HG03280 (cell line): ENCODE data around the gene HSF2BP.
"Not testable (repeated sequence)": the region's sequence is repeated elsewhere in the genome, so short reads cannot be mapped to it uniquely, and the experiment has no call there.

ENCODE experiments used
- ATAC-seq: cut with Tn5 transposase; IDR thresholded peaks from one replicate; pipeline ENCODE4 v1.9.1; 2021; ENCODE audit warnings: mild to moderate bottlenecking, moderate library complexity; ENCODE audit not compliant: unreplicated experiment

HSF2BP gene

DNA sequence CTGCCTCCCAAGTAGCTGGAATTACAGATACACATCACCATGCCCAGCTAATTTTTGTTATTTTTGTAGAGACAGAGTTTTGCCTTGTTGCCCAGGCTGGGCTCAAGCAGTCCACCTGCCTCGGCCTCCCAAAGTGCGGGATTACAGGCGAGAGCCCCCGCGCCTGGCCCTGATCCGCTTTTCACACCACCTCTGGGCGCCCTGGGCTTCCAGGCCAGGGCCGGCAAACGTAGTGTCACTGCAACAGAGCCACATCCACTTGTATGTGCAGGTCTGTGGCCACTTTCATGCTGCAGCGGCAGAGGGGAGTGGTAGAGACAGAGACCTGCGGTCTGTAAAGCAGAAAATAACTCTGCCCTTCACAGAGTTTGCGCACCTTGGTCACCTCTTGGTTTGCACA, 29.6 kb upstream of the HSF2BP start:
- no peak for ATAC-seq

DNA sequence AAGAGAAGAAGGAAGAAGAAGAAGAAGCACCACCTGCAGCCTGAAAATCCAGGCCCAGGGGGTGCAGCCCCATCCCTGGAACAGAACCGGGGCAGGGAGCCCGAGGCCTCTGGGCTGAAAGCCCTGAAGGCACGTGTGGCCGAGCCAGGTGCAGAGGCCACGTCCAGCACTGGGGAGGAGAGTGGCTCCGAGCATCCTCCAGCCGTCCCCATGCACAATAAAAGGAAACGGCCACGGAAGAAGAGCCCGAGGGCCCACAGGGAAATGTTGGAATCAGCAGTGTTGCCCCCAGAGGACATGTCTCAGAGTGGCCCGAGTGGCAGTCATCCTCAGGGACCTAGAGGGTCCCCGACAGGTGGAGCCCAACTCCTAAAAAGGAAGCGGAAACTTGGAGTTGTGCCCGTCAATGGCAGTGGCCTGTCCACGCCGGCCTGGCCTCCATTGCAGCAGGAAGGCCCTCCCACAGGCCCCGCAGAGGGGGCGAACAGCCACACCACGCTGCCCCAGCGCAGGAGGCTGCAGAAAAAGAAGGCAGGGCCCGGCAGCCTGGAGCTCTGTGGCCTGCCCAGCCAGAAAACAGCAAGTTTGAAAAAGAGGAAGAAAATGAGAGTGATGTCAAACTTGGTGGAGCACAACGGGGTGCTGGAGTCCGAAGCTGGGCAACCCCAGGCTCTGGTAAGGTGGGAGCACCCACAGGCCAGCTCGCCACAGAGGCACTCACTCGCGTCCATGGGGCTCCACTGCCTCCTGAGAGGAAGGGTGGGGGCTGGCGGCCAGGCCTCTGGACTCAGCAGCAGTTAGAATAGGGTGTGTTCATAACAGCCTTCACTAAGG, 28.5 kb upstream of the HSF2BP start:
- no peak for ATAC-seq

DNA sequence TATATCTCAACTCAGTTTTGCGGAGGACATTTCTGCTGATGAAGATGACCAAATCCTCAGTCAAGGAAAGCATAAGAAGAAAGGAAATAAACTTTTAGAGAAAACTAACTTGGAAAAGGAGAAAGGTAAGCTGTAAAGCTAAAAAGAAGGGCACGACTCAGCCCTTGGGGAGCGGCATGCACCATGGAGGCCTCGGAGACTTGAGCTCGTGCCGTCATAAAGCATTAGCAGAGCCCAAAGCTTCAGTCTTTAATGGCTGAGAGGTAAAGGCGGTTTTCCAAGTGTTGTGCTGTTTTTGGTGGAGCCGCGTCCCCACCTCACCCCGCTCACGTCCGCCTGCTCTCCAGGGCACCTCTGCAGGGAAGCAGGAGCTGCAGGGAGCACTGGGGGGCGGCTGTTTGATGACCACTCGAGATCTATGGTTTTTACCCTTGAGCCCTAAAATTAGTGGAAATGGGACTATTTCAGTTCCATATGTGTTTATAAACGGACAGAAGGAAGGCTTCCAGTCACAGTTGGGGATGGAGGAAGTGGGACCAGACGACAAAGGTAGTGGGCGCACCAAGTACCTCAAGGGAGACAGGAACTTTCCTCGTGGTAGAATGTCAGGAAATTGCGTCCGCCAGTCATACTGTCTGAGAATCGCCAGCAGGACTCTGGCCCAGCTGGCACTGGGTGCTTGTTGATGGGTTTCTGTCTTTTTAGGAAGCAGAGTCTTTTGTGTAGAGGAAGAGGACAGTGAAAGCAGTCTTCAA, 27.7 kb upstream of the HSF2BP start:
- no peak for ATAC-seq

DNA sequence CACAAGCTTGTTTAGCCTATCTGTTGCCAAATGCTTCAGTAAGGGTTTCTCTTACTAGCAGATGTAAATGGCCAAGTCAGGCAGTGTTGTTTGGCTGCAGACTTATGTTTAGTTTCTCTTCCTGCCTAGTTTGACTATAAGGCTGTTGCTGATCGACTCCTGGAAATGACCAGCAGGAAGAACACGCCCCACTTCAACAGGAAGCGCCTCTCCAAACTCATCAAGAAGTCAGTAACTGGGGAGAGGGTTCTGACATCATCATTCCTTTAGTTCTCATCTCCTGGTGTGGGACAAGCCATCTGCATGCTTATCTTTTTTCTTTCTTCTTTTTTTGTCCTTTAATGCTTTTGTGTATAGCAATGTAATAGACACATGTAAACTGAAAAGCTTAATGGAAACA, 25.1 kb upstream of the HSF2BP start:
- ATAC-seq: no peak

DNA sequence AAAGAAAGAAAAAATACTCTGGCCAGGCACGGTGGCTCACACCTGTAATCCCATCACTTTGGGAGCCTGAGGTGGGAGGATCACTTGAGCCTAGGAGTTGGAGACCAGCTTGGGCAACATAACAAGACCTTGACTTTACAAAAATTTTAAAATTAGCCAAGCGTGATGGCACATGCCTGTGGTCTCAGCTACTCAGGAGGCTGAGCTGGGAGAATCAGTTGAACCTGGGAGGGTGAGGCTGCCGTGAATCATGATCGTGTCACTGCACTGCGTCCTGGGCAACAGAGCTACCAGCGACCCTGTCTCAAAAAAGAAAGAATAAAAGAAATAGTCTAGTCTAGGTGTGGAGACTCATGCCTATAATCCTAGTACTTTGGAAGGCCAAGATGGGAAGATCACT, 22.4 kb upstream of the HSF2BP start:
- no peak for ATAC-seq

DNA sequence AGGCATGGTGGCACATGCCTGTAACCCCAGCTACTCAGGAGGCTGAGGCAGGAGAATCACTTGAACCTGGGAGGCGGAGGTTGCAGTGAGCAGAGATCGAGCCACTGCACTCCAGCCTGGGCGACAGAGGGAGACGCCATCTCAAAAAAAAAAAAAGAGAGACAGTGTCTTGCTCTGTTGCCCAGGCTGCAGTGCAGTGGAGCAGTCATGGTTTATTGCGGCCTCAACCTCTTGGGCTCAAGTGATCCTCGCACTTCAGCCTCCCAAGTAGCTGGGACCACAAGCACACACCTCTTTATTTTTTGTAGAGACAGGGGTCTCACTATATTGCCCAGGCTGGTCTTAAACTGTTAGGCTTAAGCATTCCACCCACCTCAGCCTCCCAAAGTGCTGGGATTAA, 21.1 kb upstream of the HSF2BP start:
- not testable (repeated sequence) for ATAC-seq

DNA sequence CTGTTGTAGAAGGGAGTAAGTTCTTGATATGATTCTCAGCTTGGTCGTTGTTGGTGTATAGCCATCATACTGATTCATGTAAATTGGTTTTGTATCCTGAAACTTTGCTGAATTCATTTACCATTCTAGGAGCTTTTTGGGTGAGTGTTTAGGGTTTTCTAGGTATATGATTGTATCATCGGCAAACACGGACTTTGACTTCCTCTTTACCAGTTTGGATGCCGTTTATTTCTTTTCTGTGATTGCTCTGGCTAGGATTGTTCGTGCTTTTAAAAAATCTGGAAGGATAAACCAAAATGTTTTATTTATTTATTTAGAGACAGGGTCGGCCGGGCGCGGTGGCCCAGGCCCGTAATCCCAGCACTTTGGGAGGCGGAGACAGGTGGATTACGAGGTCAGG, 20.7 kb upstream of the HSF2BP start:
- ATAC-seq: no peak

DNA sequence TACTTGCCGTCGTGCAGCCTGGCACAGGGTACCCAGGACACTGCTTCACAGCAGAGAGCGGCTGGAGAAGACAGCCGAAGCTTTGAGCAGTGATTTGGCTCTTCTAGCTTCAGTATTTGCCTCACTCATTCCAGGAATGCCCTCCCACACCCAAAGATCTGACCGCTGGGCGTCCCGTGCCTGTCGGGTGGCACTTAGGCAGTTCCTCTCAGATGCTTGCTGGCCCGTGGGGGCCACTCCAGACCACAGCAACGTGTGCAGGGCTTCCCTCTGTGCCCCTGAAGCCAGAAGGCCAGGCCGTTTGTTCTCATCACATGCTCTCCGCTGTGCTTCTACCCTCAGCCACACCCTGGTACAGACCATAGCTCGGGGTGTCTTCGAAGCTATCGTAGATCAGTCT, 17.1 kb upstream of the HSF2BP start:
- no peak for ATAC-seq

DNA sequence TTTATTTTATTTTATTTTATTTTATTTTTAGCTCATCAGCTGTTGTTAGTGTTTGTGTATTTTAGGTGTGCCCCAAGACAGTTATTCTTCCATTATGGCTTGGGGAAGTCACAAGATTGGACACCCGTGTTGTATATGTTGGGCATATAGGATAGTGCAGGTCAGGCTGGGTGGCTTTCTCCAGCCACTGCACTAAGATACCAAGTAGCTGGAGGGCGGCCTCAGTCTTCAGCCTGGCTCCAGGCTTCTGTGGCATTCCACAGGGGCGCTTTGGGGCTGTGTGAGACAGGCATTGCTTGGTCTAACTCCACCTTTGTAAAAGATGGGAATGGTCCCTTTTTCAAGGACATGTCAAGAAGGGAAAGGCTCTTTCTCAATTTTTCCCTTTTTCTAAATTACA, 16.6 kb upstream of the HSF2BP start:
- no peak for ATAC-seq

DNA sequence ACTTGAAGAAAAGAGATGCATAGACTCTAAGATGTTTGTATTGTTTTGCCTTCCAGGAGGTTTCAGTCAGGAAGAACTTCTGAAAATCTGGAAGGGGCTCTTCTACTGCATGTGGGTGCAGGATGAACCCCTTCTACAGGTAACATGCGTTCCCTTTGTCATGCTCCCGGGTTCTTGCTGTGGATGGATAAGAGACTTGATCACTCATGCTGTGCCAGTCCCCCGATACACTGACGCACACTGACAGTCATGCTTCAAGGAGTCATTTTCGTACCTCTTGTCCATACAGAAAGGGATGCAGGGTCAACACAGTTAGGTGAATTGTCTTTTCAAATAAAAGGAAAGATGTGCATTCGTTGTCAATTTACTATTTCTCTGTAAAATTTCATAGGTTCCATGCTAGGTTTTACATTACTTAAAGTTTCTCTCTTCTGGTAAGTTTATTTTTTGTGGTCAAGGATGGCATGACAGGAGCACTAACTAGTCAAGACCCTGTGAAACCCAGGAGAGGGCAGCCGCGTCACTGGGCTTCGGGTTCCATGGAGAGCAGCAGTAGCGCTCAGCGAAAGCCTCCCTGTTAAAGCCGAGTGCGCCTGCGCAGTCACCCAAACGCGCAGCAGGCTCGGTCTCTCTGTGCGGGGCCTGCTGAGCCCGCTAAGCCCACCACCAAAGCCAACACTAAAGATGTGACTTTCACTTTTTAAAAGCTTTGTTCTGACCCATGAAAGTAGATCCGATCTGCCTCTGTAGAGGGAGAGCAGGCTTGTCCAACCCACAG, 10.7 kb upstream of the HSF2BP start:
- ATAC-seq: no peak

DNA sequence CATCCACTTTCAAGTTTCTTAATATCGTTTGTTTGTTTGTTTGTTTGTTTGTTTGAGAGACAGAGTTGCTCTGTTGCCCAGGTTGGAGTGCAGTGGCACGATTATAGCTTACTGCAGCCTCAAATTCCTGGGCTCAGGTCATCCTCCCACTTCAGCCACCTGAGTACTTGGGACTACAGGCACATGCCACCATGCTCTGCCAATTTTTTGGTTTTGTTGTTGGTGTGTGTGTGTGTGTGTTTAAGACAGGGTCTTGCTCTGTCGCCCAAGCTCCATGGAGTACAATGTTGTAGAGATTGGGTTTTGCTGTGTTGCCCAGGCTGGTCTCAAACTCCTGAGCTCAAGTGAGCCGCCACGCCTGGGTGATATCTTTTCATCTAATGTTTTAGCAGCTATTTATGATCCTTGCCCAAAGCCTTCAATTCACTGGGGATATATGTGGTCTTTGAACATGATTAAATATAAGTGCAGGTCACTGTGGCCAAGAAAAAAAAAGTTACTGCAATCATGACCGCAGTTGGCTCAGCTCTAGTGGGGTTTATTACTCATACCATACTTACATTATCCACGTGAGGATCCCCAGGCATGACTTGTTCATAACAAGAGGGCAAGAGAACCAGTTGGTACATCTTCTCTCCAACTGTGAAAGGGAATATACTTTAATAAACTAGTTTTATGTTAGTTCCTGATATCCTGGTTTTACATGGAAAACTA, 8.1 kb upstream of the HSF2BP start:
- ATAC-seq: no peak

DNA sequence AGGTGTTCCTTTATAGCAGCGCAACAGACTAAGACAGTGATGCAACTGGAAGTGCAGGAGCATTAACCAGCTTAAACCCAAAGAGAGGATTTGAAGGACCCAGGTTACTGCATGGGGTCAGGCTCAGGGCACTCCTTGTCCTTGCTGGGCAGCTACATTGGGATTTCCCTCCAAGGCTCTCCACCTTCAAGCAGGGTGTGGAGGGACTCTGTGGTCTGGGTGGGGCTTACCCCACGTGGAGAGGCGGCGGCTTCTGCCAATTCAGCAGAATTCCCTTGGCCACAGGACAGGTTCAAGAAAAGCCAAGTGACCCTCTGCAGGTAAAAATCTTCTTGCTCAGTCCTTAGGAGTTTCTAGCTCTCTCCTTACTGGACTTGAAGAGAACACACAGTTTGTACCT, 6.6 kb upstream of the HSF2BP start:
- no peak for ATAC-seq

DNA sequence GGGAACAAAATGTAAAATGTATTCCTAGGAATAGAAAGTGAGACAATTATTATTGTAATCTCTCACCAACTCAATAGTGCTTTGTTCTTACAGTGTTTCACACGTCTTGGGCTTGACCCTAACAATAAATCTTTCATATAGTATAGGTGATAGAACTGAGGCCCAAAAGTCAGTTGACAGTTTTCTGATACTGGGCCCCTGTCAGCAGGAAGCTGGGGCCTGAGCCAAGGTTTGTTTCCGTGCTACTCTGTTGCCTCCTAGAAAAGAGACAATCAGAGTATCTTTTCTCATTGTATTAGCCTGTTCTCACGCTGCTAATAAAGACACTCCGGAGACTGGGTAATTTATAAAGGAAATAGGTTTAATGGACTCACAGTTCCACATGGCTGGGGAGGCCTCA, 5.1 kb upstream of the HSF2BP start:
- no peak for ATAC-seq

DNA sequence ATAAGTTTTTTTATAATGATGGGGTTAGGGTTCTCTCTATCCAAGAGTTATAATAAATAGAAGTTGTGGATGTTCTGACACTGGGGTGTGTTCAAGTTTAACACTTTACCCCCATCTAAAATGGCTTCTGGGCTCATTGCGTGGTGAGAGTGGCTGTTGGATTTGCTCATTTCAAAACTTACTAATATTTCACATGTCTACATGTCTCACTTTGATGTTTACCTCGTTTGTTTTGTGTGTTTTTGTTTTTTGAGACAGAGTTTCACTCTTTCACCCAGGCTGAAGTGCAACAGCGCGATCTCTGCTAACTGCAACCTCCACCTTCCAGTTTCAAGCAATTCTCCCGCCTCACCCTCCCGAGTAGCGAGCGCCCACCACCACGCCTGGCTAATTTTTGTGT, 3.7 kb upstream of the HSF2BP start:
- ATAC-seq: no peak

DNA sequence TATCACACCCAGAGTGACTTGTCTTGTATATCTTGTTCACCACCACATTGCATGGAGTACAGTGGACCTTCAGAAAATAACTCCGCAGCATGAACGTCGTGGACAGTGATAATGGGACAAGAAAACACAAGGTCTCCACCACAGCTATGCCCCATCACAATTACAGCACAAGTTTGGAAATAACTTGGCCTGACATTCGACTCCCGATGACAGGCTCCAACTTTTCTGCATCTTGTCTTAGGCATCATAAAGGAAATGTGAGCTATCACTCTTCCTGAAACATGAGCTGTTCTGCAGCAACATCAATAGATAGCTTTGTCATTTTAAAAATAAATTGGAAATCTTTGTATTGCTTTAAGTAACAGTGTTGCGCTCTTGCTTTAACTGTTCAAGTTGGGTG, 3.0 kb upstream of the HSF2BP start:
- no peak for ATAC-seq

DNA sequence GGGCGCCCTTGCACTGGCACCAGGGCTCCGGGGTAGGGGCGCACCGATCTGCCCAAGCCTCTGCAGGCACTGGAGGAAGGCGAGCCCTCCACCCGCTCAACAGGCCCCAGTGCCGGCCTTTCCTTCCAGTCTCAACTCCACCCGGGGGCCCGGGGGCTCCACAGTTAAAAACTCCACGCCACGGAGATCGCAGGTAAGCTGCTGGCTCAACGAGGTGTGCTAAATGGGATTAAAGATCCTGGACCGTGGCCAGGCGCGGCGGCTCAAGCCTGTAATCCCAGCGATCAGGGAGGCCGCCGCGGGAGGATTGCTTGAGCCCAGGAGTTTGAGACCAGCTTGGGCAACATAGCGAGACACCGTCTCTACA, 536 bp downstream of the HSF2BP start:
- ATAC-seq: no peak

DNA sequence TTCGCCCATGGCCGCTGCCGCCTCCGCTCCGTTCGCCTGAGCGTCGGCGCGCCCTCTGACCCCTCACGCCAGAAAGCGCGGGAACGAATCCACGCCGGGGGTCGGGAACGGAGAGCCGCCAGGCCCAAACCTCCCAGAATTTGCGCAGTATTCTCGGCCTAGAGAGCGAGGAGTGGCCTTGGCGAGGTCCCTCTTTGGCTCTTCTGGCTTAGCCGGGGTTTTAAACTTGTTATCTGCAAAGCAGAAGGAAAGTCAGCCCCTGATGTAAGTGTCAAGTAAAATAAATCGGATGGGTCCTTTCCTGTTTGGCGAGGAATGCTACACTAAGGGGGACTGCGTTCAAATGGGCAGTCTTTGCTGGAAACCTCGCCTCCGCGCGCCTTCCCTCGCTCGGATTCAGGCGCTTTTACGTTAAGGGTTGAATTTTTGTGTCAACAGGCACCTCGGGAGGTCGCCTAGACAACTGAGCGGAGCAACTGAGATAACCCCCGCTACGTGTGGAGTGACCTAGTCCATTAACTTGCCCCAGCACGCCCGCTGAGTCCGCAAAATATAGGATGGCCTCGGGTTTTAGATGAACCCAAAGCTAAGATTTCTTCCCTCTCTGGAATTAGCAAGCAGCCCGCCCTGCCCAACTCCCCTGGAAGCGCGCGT, 1.1 kb downstream of the HSF2BP start:
- no peak for ATAC-seq

DNA sequence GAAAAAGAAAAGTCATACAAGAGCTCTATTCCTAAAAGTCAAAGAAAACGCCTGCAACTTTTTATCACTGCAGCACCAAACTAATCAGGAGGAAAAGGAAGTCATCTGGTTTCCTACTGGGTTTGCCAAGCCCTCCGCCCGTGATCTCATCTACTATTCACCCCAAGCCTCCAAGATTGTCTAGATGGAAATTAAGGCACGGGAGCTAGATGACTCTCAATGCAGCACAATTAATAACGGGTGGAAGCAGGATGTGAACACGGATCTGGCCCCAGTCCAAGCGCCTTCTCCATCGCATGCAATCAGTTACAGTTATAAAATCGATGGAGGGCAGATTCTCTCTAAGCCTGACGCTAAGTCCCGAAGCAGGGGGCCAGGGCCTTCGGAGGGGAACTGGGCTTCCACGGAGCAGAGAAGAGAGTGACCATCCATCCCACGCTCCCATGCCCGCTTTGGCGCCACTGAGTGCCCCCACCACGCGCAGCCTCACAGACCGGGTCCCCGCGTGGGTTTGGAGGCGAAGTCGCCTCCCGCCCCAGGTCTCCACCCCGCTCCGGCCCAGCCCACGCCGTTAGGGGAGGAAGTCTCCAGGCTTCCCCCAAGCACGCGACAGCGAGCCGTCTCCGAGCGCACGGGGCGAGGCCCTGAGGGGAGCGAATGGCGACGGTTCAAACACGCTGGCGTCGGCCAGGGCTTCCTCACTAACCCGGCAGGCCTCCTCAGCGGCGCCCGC, 1.8 kb downstream of the HSF2BP start:
- no peak for ATAC-seq

DNA sequence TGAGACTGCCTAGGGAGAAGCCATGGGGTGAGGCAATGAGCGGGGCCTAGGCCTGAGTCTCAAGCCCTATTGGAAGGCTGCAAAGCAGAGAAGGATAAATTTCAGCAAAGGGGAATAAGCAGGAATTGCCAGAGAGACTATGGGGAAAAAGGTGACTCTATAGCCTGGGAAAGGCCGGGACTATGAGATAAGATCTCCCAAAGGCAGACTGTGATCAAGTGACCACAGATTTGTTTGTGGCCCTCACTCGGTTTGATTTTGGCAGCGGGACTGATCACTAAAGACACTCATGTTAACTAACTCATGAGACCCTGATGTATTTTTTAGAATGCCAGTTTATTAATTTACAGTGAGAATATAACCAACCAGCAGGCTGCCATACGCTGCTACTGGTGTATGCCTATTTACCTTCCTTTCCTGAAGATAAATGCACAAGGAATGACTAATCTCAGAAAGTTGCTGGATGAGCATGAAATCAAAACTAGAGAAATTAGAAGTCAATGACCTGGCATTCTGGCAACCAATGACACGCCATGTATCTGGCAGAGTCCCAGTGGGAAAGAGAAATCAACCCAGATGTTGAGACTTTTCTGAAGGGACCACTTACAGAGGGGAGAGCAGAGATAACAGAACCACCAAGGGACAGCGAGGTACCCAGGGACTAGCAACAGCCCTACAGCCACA, 4.3 kb downstream of the HSF2BP start:
- no peak for ATAC-seq
